GM10266 (cell line): ENCODE measurements around the gene ADRB2.

Experiments used
- DNase-seq: peaks from one replicate; pipeline ENCODE4 v3.0.0; 2012; ENCODE audit errors: extremely low spot score
- CTCF ChIP-seq: IDR thresholded peaks from 2 replicates; pipeline ENCODE4 v1.5.1; 2012; ENCODE audit warnings: mild to moderate bottlenecking, low read depth; ENCODE audit not compliant: control insufficient read depth, insufficient read depth; ENCODE audit errors: missing control alignments

ADRB2 gene

GRCh38 chr5:148860599-148860998, 34.2 kb downstream of the ADRB2 start:
- TF ChIP-seq CTCF, result no peak
- DNase-seq, result no peak

- no peak for TF ChIP-seq CTCF
- DNase-seq, result no peak
Observed at GRCh38 chr5:148861088-148861487, 34.7 kb downstream of the ADRB2 start.

GRCh38 chr5:148861696-148862095, 35.3 kb downstream of the ADRB2 start:
- no peak for TF ChIP-seq CTCF
- DNase-seq, result no peak

GRCh38 chr5:148864113-148864841, 37.9 kb downstream of the ADRB2 start:
- no peak for DNase-seq
- no peak for TF ChIP-seq CTCF

- TF ChIP-seq CTCF, result no peak
- DNase-seq, result no peak
Observed at GRCh38 chr5:148866024-148866423, 39.6 kb downstream of the ADRB2 start.

GRCh38 chr5:148873120-148873519, 46.7 kb downstream of the ADRB2 start:
- DNase-seq, result no peak
- no peak for TF ChIP-seq CTCF

GRCh38 chr5:148873690-148874485, 47.5 kb downstream of the ADRB2 start:
- DNase-seq, result no peak
- TF ChIP-seq CTCF, result no peak
